H1 (cell line): ENCODE measurements around the gene CADM2. TPM values are rescaled to one million over a fixed set of nuclear protein-coding genes. Genes with fewer than 3 reads are reported as not detected.

ENCODE experiments used
- CTCF ChIA-PET: fragments of 300-600 bp; sonication (Branson Sonifier 250); formaldehyde crosslinking; loops from one replicate; lab custom pipeline; 2021; ENCODE audit not compliant: partially characterized antibody; lab: Charles Lee
- POLR2A ChIA-PET: fragments of 300-600 bp; sonication (Branson Sonifier 250); formaldehyde crosslinking; loops from one replicate; lab custom pipeline; 2021; ENCODE audit warnings: inconsistent platforms; ENCODE audit not compliant: partially characterized antibody; lab: Charles Lee
- DNase-seq, 2 experiments: peaks; one replicate each; pipeline versions ENCODE4 v3.0.0 to v3.0.0-alpha.2; 2010 to 2022; ENCODE audit warnings: low spot score in 2 of 2, low read depth in 1 of 2, mixed read lengths in 1 of 2
- FAIRE-seq: peaks from 2 replicates; lab custom pipeline; 2011; peaks lifted over from hg19 to GRCh38; lab: Jason Lieb, UNC
- H2AFZ ChIP-seq: 2 replicates; pipeline ENCODE4 v1.8.1; 2012; ENCODE audit warnings: low read length, inconsistent platforms
- H2AK5ac ChIP-seq: 2 replicates; pipeline ENCODE4 v1.6.1; 2013; ENCODE audit warnings: low read depth, low read length
- H2BK120ac ChIP-seq: replicated peaks from 2 replicates; pipeline ENCODE3; 2013; ENCODE audit warnings: low read depth, low read length, inconsistent platforms
- H2BK12ac ChIP-seq: 2 replicates; pipeline ENCODE4 v1.6.1; 2013; ENCODE audit warnings: low read depth, low read length
- H2BK15ac ChIP-seq: 2 replicates; pipeline ENCODE4 v1.6.1; 2013; ENCODE audit warnings: low read length
- H2BK20ac ChIP-seq: 2 replicates; pipeline ENCODE4 v1.6.1; 2013; ENCODE audit warnings: low read length
- H2BK5ac ChIP-seq: 2 replicates; pipeline ENCODE4 v1.6.1; 2013; ENCODE audit warnings: low read depth, low read length
- H3K14ac ChIP-seq: 2 replicates; pipeline ENCODE4 v1.6.1; 2013; ENCODE audit warnings: inconsistent platforms; ENCODE audit not compliant: insufficient read length
- H3K18ac ChIP-seq: 2 replicates; pipeline ENCODE4 v1.6.1; 2013; ENCODE audit warnings: low read length; ENCODE audit errors: extremely low read depth
- H3K23ac ChIP-seq: 2 replicates; pipeline ENCODE4 v1.6.1; 2013; ENCODE audit warnings: inconsistent platforms; ENCODE audit not compliant: insufficient read length
- H3K23me2 ChIP-seq: 2 replicates; pipeline ENCODE4 v1.6.1; 2013; ENCODE audit warnings: low read depth, low read length
- H3K27ac ChIP-seq: 2 replicates; pipeline ENCODE4 v1.6.1; 2011; ENCODE audit warnings: low read depth, low read length, inconsistent platforms
- H3K27me3 ChIP-seq, 4 experiments: replicated peaks in 1 of 4; 1 replicate in 1 of 4; 2 replicates in 3 of 4; pipeline versions ENCODE4 v1.6.1 to v1.8.1; 2011 to 2013; ENCODE audit warnings: low read length in 3 of 4, mild to moderate bottlenecking in 3 of 4, inconsistent platforms in 2 of 4, mixed read lengths in 2 of 4, moderate library complexity in 1 of 4; ENCODE audit not compliant: control insufficient read depth in 3 of 4, insufficient read depth in 3 of 4; ENCODE audit errors: extremely low read depth in 1 of 4
- H3K36me3 ChIP-seq, 4 experiments: 2 replicates each; pipeline versions ENCODE4 v1.6.1 to v1.8.1; 2011 to 2013; ENCODE audit warnings: mild to moderate bottlenecking in 4 of 4, low read length in 3 of 4, moderate library complexity in 2 of 4, control low read depth in 1 of 4, inconsistent platforms in 1 of 4; ENCODE audit not compliant: insufficient read depth in 4 of 4, control insufficient read depth in 2 of 4
- H3K4ac ChIP-seq: replicated peaks from 2 replicates; pipeline ENCODE3; 2013; ENCODE audit warnings: low read length, low read depth, mixed read lengths, inconsistent platforms; ENCODE audit not compliant: insufficient read length
- H3K4me1 ChIP-seq, 4 experiments: replicated peaks in 1 of 4; 1 replicate in 1 of 4; 2 replicates in 3 of 4; pipeline versions ENCODE4 v1.6.1 to v1.8.1; 2011 to 2013; ENCODE audit warnings: low read length in 3 of 4, inconsistent platforms in 2 of 4, mixed read lengths in 1 of 4; ENCODE audit not compliant: insufficient read depth in 4 of 4, control insufficient read depth in 3 of 4
- H3K4me2 ChIP-seq, 2 experiments: 2 replicates each; pipeline versions ENCODE4 v1.6.1 to v1.8.1; 2011 to 2013; ENCODE audit warnings: low read depth in 2 of 2, low read length in 2 of 2, control low read depth in 1 of 2, inconsistent platforms in 1 of 2, mild to moderate bottlenecking in 1 of 2; ENCODE audit not compliant: insufficient read depth in 1 of 2
- H3K4me3 ChIP-seq, 4 experiments: fragments of 200-600, 300-600 bp in 1 of 4; sonication (generic), shearing (Covaris generic), sonication (Bioruptor Twin) in 1 of 4; 2 replicates each; pipeline versions ENCODE4 v1.5.1 to v1.8.1; 2011 to 2016; ENCODE audit warnings: low read length in 4 of 4, low read depth in 3 of 4, control low read depth in 2 of 4, inconsistent platforms in 2 of 4, mild to moderate bottlenecking in 2 of 4, mixed read lengths in 1 of 4, moderate library complexity in 1 of 4; ENCODE audit not compliant: insufficient read depth in 2 of 4; ENCODE audit errors: extremely low read depth in 1 of 4
- H3K56ac ChIP-seq: replicated peaks from 2 replicates; pipeline ENCODE3; 2013; ENCODE audit warnings: low read depth, mild to moderate bottlenecking, mixed read lengths, low read length, inconsistent platforms; ENCODE audit not compliant: insufficient read length
- H3K79me1 ChIP-seq: 2 replicates; pipeline ENCODE4 v1.6.1; 2013; ENCODE audit warnings: low read depth, low read length, control low read depth
- H3K79me2 ChIP-seq, 2 experiments: 2 replicates each; pipeline versions ENCODE4 v1.6.1 to v1.8.1; 2012 to 2013; ENCODE audit warnings: low read length in 2 of 2, mild to moderate bottlenecking in 2 of 2, inconsistent platforms in 1 of 2; ENCODE audit not compliant: insufficient read depth in 2 of 2, control insufficient read depth in 1 of 2
- H3K9ac ChIP-seq, 4 experiments: replicated peaks in 1 of 4; 1 replicate in 1 of 4; 2 replicates in 3 of 4; pipeline versions ENCODE4 v1.6.1 to v1.8.1; 2011 to 2013; ENCODE audit warnings: low read depth in 3 of 4, low read length in 3 of 4, control low read depth in 2 of 4, mild to moderate bottlenecking in 2 of 4, moderate library complexity in 2 of 4, inconsistent platforms in 1 of 4; ENCODE audit errors: extremely low read depth in 1 of 4
- H3K9me3 ChIP-seq, 2 experiments: 2 replicates each; pipeline versions ENCODE4 v1.6.1 to v1.8.1; 2012 to 2013; ENCODE audit warnings: mild to moderate bottlenecking in 2 of 2, moderate library complexity in 2 of 2, control low read depth in 1 of 2, inconsistent platforms in 1 of 2, low read depth in 1 of 2, low read length in 1 of 2, mixed read lengths in 1 of 2; ENCODE audit not compliant: insufficient read depth in 2 of 2
- H4K20me1 ChIP-seq, 2 experiments: replicated peaks in 1 of 2; 2 replicates each; pipeline versions ENCODE3 to v1.8.1; 2011 to 2013; ENCODE audit warnings: inconsistent platforms in 2 of 2, low read length in 2 of 2, mild to moderate bottlenecking in 1 of 2; ENCODE audit not compliant: insufficient read depth in 2 of 2, control insufficient read depth in 1 of 2
- H4K5ac ChIP-seq: 2 replicates; pipeline ENCODE4 v1.6.1; 2013; ENCODE audit warnings: low read length, low read depth, mixed read lengths, inconsistent platforms; ENCODE audit not compliant: insufficient read length
- H4K8ac ChIP-seq: 2 replicates; pipeline ENCODE4 v1.8.0; 2013; ENCODE audit warnings: mild to moderate bottlenecking, moderate library complexity, low read length, inconsistent platforms; ENCODE audit not compliant: insufficient read depth; ENCODE audit errors: extremely low read depth
- H4K91ac ChIP-seq: replicated peaks from 2 replicates; pipeline ENCODE3; 2013; ENCODE audit warnings: low read length, mixed read lengths, inconsistent platforms; ENCODE audit not compliant: insufficient read length
- CBX5 ChIP-seq: fragments of 300-800, 300-1000 bp; sonication (generic); IDR thresholded peaks from 2 replicates; pipeline ENCODE4 v1.7.1; 2016; ENCODE audit warnings: antibody characterized with exemption, low read length, low read depth
- CHD1 ChIP-seq: IDR thresholded peaks from 2 replicates; pipeline ENCODE4 v1.6.1; 2012; ENCODE audit warnings: low read depth, low read length, improper control_type of control experiment
- EP300 ChIP-seq, 2 experiments: IDR thresholded peaks; 1 replicate in 1 of 2; 2 replicates in 1 of 2; pipeline ENCODE4 v1.6.1; 2011 to 2012; ENCODE audit warnings: low read depth in 2 of 2, low read length in 2 of 2, mild to moderate bottlenecking in 2 of 2, borderline replicate concordance in 1 of 2, inconsistent platforms in 1 of 2, moderate library complexity in 1 of 2
- HDAC6 ChIP-seq: IDR thresholded peaks from one replicate; pipeline ENCODE4 v1.7.1; 2012; ENCODE audit warnings: low read depth, mild to moderate bottlenecking, inconsistent platforms, low read length, moderate library complexity
- JUND ChIP-seq: IDR thresholded peaks from 2 replicates; pipeline ENCODE4 v1.6.1; 2011; ENCODE audit warnings: mild to moderate bottlenecking, improper control_type of control experiment, low read length
- KDM1A ChIP-seq: fragments of 200-600, 300-600 bp; sonication (generic); IDR thresholded peaks from 2 replicates; pipeline ENCODE4 v1.7.1; 2016; ENCODE audit warnings: mild to moderate bottlenecking, low read length, borderline replicate concordance
- KDM5A ChIP-seq: fragments of 200-600 bp; IDR thresholded peaks from 2 replicates; pipeline ENCODE4 v1.7.1; 2012; ENCODE audit warnings: mild to moderate bottlenecking, low read length, inconsistent platforms, mixed read lengths
- SIRT6 ChIP-seq: IDR thresholded peaks from one replicate; pipeline ENCODE4 v1.7.1; 2012; ENCODE audit warnings: low read length, inconsistent platforms
- SP4 ChIP-seq: IDR thresholded peaks from 2 replicates; pipeline ENCODE4 v1.6.1; 2012; ENCODE audit warnings: low read length, inconsistent platforms
- SRF ChIP-seq: IDR thresholded peaks from 2 replicates; pipeline ENCODE4 v1.6.1; 2011; ENCODE audit warnings: mild to moderate bottlenecking, low read depth, low read length, moderate library complexity
- TAF7 ChIP-seq: optimal IDR thresholded peaks from 2 replicates; pipeline ENCODE3; 2011; ENCODE audit warnings: low read depth, mild to moderate bottlenecking, inconsistent platforms, low read length, moderate library complexity, borderline replicate concordance
- ZNF274 ChIP-seq: IDR thresholded peaks from 2 replicates; pipeline ENCODE4 v1.7.0; 2012; ENCODE audit warnings: low read length, borderline replicate concordance; ENCODE audit errors: extremely low read depth
- WGBS, 2 experiments: shearing (Covaris generic) in 1 of 2; methylation state at CpG; one replicate each; pipeline versions ENCODE4 v1.1.6 to v1.1.7; 2013 to 2015; ENCODE audit warnings: low lambda C conversion rate in 2 of 2, mixed read lengths in 2 of 2, inconsistent platforms in 1 of 2, low coverage in 1 of 2, missing lambda C conversion rate in 1 of 2; ENCODE audit not compliant: insufficient replicate concordance in 2 of 2, insufficient coverage in 1 of 2, insufficient read length in 1 of 2; ENCODE audit errors: extremely low coverage in 1 of 2, missing lambda C conversion rate in 1 of 2; 5-methylcytosine and 5-hydroxymethylcytosine counted together
- polyA plus RNA-seq, 7 experiments: library from polyadenylated mRNA; depleted of rRNA in 3 of 7; stranded (reverse) in 5 of 7; unstranded in 2 of 7; fragments of >200 nt in 5 of 7; fragments of 200-250 nt in 2 of 7; gene quantifications; 1 replicate in 5 of 7; 2 replicates in 1 of 7; 4 replicates in 1 of 7; pipeline versions ENCODE4 v1.2.1 to v1.2.3, GENCODE V29; 2011 to 2013; ENCODE audit warnings: missing spikeins in 2 of 7, mixed read lengths in 2 of 7
- total RNA-seq: library from RNA; stranded (reverse); fragmentation: NEBNext Ultra II Directional; extraction: Animal tissue kit (Norgen Biotek cat#: 25700); gene quantifications from 2 replicates; pipeline ENCODE4 v1.2.1, GENCODE V29; 2021
- TF ChIP-seq, protein P1 (sequence below): IDR thresholded peaks from 2 replicates; pipeline ENCODE4 v1.6.1; 2012; ENCODE audit warnings: inconsistent platforms

Gene CADM2
- total and polyA plus RNA-seq, 2 of the 8 experiments (the other 6 are each of a cell fraction or from before 2014, with no cell fraction given): 14.9 to 20.9 TPM

DNA sequence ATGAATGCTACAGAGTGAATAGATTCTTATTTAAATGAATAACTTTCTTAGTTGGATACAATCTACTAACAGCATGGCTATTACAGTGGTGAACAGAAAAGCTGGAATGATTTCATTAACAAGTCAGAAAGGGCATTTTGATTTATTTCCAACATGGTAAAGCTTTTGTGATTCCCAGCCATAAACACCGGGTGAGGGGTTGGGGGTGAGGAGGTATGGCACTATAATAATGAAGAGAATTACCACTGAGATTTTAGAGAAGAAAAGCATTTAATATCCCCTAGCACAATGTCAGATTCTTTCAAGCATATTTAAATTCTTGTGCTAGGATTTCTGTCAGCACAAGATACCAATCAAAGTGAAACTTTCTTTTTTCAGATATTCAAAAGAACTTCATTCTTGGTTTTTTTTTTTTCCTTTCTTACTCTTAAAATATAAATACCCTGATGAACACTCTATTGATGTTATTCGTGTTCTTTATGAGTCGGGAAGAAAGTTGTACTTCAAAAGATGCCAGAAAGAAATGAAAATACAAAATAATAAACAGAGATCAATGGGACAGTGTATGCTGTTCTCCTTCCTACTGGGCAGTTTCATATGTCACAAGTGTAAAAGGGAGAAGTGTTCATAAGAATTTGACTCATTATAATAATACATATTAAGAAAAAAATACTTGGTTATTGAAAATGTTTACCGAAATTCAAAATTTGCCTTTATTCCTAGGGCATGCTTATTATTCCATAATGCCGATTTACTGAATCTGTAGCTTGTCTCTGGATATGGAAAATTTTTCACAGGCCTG lies 522.8 kb downstream of the CADM2 start:
- CTCF ChIA-PET: no interaction called here
- no peaks in the 10 kb centered on the region for H3K79me2 ChIP-seq
- no peak overlapping the region for H4K91ac ChIP-seq
- FAIRE-seq (no peak), DNase-seq (no peak)
- no peak overlapping the region for H3K9ac ChIP-seq
- no peak overlapping the region for H3K14ac ChIP-seq
- H3K79me1 ChIP-seq: no peaks in the 10 kb centered on the region
- no peaks in the 10 kb centered on the region for H3K23me2 ChIP-seq
- H3K4ac ChIP-seq: no peak overlapping the region
- POLR2A ChIA-PET: no interaction called here
- no peaks in the 10 kb centered on the region for H3K9me3 ChIP-seq
- WGBS, 2 experiments: 81% methylated on average over 5 of the region's 5 CpGs; no CpG with 5 or more reads in 1 of the 2 experiments
- H2BK20ac ChIP-seq: no peak overlapping the region
- H4K20me1 ChIP-seq: no peaks in the 10 kb centered on the region
- H4K8ac ChIP-seq: no peak overlapping the region
- no peak overlapping the region for H3K27ac ChIP-seq
- no peak overlapping the region for H2BK5ac ChIP-seq
- no peak overlapping the region for H2BK15ac ChIP-seq
- H3K18ac ChIP-seq: no peak overlapping the region
- H2AFZ ChIP-seq: no peak overlapping the region
- H3K27me3 ChIP-seq: no peaks in the 10 kb centered on the region
- no peak overlapping the region for H3K56ac ChIP-seq
- H3K23ac ChIP-seq: no peak overlapping the region
- no peak overlapping the region for H4K5ac ChIP-seq
- no peak overlapping the region for H2BK12ac ChIP-seq
- H3K36me3 ChIP-seq: no peaks in the 10 kb centered on the region
- H3K4me2 ChIP-seq: no peak overlapping the region
- H2AK5ac ChIP-seq: no peak overlapping the region
- no peak overlapping the region for H2BK120ac ChIP-seq
- no peak overlapping the region for H3K4me3 ChIP-seq
- no peaks in the 10 kb centered on the region for H3K4me1 ChIP-seq
- TF ChIP-seq TAF7 (no peak), HDAC6 (no peak), KDM1A (no peak), SP4 (no peak), JUND (no peak), ZNF274 (no peak), CBX5 (no peak), EP300 (IDR thresholded peaks at IDR 0.05; ENCODE audit: borderline replicate concordance in 1 of 2, low read depth in 2 of 2, low read length in 2 of 2) (no peak), KDM5A (no peak), CHD1 (no peak), SRF (no peak), SIRT6 (no peak)
- TF ChIP-seq, protein P1, sequence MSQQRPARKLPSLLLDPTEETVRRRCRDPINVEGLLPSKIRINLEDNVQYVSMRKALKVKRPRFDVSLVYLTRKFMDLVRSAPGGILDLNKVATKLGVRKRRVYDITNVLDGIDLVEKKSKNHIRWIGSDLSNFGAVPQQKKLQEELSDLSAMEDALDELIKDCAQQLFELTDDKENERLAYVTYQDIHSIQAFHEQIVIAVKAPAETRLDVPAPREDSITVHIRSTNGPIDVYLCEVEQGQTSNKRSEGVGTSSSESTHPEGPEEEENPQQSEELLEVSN: no peak
